GM18867 (cell line): ENCODE results near the gene XYLT1.

Source experiments
- ATAC-seq: cut with Tn5 transposase; IDR thresholded peaks from one replicate; pipeline ENCODE4 v1.9.1; 2021; ENCODE audit warnings: mild to moderate bottlenecking, moderate library complexity; ENCODE audit not compliant: unreplicated experiment

XYLT1 gene

DNA sequence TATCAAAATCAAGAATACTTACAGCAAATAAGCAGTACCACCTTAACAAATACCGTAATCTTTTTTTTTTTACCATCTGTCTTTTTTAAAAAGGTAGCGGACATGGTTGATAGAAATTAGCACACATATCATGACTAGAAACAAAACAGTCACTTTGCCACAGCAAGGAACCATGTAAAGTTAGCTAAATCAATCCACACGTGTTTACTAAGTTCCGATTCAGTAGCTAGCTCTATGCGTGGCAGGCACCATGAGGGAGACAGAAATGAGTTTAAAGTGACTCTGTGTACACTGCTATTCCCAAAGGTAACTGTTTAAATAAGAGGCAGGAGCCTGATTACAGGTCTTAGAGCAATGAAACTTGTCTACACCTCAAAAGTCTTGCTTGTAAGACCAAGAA lies 108.6 kb downstream of the XYLT1 start:
- ATAC-seq, result no peak

DNA sequence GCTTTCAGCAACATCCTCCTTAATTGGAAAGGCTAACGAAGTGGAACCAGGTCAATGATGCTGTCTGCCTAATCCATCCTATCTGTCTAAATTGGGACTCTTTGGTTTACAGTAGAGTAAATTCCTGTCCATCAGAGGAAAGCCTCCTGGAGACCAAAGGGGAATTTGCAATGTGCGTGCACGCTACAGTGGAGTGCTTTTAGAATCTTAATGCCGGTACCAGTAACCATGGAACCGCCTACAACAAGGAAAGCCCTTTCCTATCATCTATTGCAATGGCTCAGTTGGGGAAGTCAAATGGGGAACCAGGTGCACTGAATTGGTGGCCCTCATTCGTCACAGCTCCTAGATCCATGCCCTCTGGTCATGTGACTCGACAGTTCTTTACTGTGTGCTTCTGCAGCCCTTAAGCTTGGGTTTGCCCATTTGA lies 110.1 kb downstream of the XYLT1 start:
- no peak for ATAC-seq

DNA sequence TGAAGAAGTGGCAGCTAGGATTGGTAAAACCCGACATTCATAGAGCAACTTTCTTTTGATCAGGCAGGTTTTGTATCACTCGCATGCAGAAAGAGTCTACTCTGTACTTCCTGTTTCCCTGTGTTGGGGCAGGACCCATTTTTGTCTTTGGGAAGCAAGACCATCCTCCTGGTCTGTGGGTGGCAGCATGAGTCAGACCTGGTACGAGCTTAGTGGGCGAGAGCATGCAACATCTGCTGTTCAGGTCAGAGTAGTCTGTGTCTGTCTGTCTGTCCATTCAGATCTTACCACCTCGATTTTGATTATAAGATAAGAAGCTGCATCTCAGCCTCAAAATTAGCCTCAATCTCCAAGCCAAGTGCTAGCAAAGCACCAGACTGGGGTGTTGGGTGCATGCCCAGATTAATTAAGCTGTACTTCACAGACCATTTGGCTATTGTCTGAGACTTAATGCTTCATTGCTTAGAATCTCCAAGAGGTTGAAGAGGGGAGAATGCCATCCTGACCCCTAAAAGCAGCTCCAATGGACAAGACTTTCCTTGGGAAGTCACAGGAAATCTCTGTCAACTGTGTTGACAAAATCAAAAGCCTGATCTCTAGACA lies 110.9 kb downstream of the XYLT1 start:
- no peak for ATAC-seq

DNA sequence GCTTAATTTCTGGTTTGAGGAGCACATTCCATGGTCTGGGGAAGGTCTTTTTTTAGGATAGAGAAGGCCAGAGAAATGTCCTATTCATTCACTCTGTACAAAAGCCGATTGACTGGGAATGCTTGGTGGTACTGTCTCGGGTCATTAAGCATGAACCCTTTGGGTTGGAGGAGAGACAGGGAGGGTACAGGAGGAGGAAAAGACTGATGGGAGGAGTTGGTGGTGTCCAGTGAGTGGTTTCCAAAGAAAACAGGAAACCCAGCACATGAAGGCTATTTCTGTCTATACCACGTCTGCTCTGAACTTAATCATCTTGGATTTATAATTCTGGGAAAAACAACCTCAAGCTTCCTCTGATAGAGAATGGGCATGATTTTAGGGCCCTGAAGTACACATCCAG lies 111.9 kb downstream of the XYLT1 start:
- no peak for ATAC-seq

DNA sequence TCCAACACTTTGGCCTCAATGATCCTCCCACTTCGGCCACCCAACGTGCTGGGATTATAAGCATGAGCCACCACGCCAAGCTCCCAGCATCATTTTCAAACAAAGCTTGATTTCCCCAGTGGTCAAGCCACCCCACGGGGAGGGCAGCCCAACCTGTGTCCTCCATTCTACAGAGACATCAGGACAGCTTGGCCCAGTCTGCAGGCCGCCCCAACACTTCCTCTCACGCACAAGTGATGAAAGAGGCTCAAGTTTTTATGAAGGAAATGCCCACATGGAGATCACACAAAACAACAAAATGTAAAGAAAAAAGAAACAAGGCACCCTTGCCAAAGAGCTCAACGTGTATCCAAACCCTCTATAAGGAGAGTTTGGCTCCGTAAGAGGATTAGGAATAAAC lies 112.4 kb downstream of the XYLT1 start:
- no peak for ATAC-seq

DNA sequence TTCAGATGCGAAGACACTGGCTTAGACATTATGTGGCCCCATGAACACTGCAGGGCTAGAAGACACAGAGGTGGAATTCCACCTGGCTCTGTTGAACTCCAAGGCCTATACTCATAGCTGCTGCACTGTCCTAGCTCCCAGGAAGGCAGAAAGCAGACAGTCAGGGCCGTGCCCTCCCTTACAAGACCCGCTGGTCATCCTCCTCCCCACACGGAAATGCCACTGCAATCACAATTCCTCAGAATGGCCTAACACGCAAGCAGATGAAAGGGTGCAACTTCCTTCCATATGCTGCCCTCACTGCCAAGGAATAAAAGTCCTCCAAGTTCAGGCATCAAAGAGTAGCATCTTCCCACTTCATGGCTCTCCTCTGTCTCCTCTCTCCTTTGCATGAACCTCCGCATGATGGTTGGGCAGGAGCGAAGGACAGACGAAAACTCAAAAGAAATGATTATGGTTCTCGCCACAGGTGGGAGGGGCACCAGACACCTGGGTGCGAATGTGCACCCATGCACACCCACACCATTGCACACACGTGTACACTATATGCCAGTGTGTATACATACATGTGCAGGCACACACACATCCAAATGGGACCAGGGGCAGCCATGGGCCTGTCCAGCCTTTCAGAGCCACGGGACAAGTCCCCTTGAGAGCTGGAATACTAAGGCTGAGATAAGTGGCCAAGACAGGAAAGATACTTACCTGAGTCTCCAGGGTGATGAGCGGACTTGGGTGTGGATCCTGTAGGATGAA lies 113.3 kb downstream of the XYLT1 start:
- ATAC-seq, result no peak

DNA sequence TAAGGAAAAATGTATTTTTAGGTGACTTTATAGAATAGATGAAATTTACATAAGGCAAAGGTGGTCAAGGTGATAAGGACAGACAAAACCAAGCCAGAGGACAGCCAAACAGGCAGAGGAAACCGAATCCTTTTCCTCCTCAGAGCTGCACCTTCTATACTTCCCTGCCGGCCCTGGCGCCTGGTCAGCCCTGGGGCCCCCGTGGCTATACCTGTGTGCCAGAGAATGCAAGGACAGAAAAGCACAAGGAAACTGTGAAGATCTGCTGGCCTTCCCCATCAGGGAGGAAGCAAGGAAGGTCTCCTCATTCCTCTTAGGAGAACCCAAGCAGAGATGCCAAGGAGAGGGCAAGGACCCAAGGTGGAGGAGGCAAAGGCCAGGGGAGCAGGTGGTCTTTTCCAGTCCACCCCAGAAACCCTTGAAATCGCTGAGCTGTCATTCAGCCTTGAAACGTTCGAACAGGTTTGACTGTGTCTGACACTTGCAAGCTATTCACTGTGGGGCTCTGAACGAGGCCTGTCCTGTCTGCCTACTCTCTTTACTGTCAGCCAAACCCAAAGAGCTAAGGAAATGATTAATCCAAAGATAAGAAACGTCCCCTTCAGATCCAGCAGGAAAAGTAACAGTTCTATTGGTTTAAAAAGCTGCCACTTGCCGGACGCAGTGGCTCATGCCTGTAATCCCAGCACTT lies 114.4 kb downstream of the XYLT1 start:
- no peak for ATAC-seq

DNA sequence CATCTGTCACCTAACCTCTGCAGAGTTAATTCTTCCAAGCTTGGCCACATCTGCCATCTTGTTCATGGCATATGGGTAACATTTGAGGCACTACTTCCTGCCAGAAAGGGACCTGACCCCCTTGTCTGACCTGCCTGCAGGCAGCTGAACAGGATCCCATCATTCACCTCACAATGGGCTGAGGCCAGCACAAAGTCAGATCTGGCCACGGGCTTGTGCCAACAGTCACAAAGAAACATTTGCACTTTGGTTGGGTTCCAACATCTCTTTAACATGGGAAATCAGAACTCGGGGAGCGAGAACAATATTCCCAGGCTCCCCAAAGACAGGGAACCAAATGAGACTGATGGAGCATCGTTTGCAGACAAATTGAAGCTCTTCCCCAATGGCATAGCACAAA lies 116.1 kb downstream of the XYLT1 start:
- no peak for ATAC-seq

DNA sequence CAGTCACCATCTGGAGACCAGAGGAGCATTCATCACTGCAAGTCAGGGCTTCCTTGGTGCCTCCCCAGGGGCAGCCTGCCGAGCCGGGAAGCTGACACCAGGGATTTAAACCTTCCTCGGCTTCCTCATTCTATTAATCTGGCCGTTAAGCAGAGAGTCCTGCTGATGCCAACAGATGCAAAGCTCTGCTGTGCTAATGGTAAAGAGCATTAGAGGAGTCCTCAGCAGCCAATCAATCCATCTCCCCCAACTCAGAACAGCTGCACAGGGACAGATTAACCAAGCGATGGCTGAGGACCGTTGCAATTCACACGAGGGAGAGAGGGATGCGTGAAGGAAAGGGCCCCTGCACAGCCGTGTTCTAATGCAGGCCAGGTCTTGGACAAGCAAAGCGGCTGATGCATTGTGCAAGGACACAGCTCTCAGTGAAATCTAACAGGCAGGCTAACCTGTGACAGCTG lies 116.6 kb downstream of the XYLT1 start:
- ATAC-seq, result no peak

DNA sequence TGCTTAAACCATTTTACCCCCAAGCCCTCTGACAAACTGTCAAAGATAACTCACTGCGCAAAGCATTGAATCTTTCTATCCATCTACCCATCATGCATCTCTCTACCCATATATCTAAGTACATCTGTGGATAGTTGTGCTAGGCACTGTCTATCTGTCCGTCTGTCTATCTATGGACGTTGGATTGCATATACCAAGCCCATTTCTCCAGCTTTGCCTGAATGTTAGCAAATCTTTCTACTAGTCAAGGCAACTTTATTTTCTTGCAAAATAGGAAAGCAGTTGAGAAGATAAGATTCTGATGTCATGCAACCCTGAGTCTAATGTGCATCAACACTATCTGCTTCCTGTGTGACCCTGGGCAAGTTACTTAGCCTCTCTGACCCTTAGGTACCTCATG lies 117.2 kb downstream of the XYLT1 start:
- no peak for ATAC-seq

DNA sequence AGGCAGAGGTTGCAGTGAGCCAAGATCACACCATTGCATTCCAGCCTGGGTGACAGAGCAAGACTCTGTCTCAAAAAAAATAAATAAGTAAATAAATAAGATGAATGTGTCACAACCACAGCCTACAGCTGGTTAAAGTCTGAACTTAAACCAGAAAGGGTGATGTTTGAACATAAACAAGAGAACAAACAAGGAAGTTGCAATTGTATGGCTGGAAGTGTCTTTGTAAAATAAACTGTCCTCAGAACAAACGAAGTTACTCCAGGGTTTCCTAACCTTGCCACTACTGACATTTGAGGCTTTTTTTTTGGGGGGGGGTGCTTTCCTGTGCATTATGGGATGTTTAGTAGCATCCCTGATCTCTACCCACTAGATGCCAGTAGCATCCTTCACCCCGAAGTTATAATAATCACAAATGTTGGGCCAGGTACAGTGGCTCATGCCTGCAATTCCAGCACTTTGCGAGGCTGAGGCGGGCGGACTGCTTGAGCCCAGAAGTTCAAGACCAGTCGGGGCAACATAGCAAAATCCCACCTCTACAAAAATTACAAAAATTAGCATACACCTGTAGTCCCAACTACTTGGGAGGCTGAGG lies 119.2 kb downstream of the XYLT1 start:
- ATAC-seq, result no peak

DNA sequence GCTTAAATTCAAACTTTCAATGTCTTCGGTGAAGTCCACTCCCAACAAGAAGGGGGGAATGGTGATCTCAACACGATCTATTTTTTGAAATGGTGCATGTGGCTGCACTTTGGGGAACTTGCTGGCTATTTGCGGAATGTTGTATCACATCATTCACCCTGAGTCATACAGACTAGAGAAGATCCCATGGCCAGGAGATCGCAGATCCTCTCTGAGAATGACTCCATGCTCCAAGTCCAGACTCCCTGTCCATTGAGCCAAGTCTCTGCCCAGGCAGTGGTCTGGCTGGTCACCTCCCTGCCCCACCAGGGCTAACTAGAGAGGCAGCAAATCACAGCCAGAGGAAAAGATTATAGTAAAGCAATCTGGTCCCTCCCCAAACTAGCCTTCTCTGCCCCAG lies 120.6 kb downstream of the XYLT1 start:
- ATAC-seq, result no peak

DNA sequence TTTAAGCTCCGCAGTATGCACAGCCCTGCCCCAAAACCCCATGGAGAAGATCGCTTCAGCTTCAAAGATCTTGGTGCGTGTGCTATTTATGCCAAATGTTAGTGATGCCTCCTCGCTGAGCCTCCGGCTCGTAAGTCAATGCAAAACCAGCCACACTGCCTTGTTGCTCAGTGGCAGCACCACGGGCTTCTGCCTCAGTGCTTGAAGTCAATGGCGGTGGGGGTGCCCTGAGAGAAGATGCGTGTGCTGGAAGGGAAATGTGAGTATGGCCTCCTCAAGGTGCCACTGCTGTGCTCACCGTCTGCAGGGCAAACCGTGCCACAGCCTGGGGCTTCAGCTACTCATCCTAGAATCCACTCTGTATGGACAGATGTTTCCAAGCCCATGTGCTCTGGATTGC lies 121.9 kb downstream of the XYLT1 start:
- no peak for ATAC-seq

DNA sequence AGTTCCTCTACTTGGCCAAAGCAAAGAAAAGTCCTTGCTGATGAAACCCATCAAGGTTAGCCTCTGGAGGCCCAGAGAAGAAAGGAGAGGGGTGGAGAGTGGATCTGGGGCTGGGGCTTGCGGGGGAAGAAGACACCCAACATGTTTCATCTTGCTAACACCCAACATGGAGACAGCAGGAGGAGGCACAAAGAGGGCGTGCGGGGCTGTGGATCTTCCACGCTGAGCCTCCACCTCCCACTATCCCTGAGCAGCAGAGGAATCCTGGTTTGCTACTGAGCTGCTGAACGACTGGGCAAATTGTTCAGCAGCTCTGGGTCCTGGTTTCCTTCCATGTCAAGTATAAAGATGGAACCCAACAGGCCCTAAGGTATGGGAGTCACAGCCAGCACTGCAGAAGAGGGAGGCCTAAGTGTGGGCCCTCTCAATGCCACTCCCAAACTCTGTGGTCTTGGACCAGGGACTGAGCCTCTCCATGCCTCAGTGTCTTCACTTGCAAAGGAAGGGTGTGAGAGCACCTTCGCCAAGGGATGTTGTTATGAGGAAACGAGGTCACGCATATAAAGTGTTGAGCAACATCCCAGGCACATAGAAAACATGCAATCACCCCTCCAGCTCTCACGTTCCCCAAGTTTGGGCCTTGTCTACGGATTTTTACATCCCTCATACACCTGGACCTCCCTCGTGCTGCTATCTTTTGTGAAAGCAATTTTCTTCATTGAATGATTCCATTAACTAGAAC lies 122.5 kb downstream of the XYLT1 start:
- no peak for ATAC-seq

DNA sequence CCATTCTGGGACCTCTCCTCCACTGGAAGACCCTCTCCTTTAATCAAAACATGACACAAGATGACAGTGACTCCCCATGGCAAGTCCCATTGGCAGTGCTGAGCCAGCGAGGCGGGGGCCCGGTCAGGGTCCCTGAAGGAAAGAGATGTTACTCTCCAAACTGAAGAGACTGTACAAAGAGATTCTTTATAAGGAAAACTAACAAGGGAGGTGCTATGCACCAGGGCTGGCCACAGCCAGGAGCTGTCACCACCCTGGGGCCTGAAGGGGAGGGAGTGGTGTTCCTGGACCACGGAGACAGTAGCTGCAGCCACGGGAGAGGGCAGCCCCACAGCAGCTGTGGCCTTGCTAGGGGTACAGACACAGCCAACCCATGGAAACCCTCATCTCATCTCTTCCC lies 123.1 kb downstream of the XYLT1 start:
- ATAC-seq, result no peak

DNA sequence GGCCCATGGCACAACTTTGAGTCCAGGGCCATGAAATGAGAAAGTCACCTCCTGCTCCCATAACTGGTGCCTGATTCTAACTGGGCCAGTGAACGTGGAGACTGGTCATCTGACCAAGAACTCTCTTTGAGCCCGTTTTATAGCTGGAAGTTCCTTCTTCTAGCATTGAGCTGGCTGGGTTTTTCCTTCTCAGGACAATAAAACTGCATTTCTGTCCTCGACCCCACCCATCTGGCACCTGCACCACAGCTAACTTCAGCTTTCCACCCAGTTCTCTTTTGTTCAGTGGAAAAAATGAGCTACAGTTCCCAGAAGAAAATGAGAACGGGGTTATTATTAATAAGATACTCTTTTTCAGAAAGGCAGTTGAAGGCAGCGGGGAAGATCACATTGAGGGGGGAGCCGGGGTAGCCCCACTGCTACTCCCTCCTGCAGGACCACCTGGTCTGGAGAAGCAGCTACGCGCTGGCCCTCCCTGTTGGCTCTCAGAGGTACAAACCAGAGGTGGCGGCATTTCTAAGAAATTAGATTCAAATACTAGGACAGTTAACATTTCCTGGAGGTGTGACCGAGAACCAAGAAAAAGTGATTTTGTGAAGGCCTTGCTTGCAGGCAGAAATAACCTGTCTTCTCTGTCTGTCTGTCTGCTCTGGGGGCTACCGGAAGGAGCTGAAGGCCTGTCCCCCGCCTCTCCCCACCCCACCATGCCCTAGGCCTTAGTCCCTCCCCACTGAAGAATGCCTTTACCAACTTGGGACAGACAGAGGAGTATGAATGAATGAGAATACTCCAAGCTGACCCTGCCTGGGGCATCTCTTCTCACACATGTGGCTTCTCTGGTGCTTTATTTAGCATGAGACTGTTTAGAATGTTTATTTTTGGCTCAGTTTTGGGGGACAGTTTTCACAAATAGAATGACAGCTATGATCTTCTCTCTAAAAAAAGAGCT lies 123.9 kb downstream of the XYLT1 start:
- no peak for ATAC-seq

DNA sequence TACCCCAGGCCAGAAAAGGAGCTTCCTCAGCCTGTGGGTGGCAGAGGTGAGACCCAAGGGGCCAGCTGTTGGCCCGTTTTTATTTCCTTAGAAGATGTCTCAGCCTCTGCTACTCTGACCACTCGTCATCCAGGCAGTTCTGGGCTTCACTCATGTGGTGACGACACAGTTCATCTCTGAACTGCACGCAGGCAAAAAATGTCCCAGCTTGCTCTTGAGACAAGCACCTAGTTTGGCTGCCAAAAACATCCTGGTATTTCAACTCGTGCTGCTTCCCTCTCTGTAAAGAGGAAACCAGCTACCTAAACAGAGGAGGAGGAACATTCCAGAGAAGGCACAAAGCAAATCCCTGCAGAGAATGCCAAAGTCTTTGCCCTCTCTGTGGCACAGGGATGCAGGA lies 125.7 kb downstream of the XYLT1 start:
- no peak for ATAC-seq

DNA sequence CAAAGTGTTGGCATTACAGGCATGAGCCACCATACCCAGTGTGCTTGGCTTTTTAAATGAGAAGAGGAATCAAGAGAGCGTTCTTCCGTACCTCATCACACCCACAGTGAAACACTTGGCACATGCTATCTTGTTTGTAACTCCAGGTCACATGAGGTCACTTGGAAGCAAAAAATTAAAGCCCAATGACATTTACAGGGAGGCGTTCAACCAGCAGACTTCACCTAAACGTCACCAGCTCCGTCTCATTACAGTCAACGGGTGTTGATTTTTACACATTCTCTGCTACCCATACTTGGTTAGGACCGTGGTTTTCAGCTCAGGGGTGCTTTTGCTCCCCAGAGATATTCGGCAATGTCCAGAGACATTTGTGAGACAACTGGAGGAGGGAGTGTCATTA lies 127.0 kb downstream of the XYLT1 start:
- ATAC-seq, result no peak

DNA sequence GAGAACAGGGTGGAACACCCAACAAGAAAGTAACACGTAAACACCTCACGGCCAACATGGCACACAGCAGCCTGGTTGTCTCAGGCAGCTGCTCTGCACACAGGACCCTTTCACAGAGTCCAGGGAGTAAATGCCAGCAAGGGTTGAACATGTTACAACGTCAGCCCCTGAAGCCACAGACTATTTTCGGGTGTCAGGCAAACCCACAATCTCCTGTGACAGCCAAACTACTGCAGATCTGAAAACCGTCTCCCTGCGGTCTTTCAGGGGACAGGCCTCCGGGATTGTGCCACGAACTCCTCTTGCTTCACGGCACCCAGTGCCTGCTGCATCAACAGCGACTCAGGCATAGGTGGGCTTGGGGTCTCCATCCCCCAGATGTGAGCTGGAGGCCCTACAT lies 127.7 kb downstream of the XYLT1 start:
- ATAC-seq, result no peak

DNA sequence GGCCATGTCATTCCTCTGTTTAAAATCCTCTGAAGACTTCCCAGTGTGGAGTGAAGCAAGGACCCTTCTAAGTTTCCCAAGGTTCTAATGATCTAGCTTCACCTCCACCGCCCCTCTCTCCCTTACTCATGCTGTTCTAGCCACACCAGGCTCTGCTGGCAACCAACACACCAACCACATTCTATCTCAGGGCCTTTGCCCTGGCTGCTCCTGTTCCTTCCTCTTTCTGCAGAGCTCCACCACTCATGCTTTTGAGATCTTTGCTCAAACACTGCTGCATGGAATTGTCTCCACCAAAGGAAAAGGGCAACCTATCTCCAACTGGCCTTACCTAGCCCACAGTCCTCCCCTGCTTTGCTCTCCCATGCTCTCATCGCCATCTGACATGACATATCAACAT lies 128.7 kb downstream of the XYLT1 start:
- ATAC-seq, result no peak
